Neural progenitor cell (in vitro differentiated cells): Measurements from ENCODE around the gene DOCK10.

Source experiments
- EZH2 ChIP-seq: fragments of 200-600 bp; sonication (generic); IDR thresholded peaks from 2 replicates; pipeline ENCODE4 v1.6.1; 2017; ENCODE audit warnings: antibody characterized with exemption, mild to moderate bottlenecking, moderate library complexity
- EZH2phosphoT487 ChIP-seq: fragments of 200-600 bp; sonication (generic); IDR thresholded peaks from 2 replicates; pipeline ENCODE4 v1.6.1; 2017; ENCODE audit warnings: antibody characterized with exemption
- TF ChIP-seq, protein P1 (sequence below): fragments of 200-600 bp; sonication (generic); IDR thresholded peaks from 2 replicates; pipeline ENCODE4 v1.5.1; 2017; ENCODE audit warnings: antibody characterized with exemption, mild to moderate bottlenecking

DNA sequence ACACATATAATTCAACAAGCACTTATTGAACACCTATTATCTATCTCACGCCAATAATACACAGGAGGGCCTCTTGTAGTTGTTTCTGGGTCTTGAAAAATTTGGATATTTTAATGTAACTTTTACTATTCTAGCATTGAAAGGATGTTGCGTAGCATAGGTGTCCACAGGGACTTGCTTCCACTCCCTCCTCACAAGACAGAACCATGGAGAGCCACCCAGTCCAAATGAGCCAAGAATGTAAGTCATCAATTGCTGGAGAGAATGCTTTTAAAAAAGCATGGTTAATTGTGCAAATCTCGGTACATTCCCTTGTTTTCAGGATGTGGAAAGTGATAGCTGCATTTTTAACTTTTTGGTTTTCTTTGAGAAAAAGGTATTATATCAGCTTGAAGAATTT is 46.8 kb downstream of the DOCK10 start:
- no peak for TF ChIP-seq EZH2
- TF ChIP-seq, protein P1, sequence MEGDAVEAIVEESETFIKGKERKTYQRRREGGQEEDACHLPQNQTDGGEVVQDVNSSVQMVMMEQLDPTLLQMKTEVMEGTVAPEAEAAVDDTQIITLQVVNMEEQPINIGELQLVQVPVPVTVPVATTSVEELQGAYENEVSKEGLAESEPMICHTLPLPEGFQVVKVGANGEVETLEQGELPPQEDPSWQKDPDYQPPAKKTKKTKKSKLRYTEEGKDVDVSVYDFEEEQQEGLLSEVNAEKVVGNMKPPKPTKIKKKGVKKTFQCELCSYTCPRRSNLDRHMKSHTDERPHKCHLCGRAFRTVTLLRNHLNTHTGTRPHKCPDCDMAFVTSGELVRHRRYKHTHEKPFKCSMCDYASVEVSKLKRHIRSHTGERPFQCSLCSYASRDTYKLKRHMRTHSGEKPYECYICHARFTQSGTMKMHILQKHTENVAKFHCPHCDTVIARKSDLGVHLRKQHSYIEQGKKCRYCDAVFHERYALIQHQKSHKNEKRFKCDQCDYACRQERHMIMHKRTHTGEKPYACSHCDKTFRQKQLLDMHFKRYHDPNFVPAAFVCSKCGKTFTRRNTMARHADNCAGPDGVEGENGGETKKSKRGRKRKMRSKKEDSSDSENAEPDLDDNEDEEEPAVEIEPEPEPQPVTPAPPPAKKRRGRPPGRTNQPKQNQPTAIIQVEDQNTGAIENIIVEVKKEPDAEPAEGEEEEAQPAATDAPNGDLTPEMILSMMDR: no peak
- TF ChIP-seq EZH2phosphoT487: no peak
